ENCODE measurements around the gene PPM1L. TPM values are rescaled to one million over a fixed set of nuclear protein-coding genes. Genes with fewer than 3 reads are reported as not detected.

PPM1L gene
- total RNA-seq, 1 donor from 2014 or later: 10.6 TPM

- TF ChIP-seq CTCF (IDR thresholded peaks at IDR 0.05; ENCODE audit: unreplicated experiment): no peak
- Mint-ChIP-seq H3K9me3 (no peaks in the 10 kb centered on the region), H3K27ac (no peak overlapping the region), H3K36me3 (no peaks in the 10 kb centered on the region), H3K4me1 (no peaks in the 10 kb centered on the region), H3K27me3 (ENCODE audit: low read depth) (no peaks in the 10 kb centered on the region), H3K4me3 (no peak overlapping the region)
- no peak for DNase-seq (ENCODE audit: low spot score in 2 of 2, unreplicated experiment in 2 of 2)
Measured at GRCh38 chr3:160779040-160779439, 23.0 kb downstream of the PPM1L start.

- Mint-ChIP-seq H3K4me1 (peaks cover 6% of the 10 kb centered on the region), H3K4me3 (no peak overlapping the region), H3K27ac (no peak overlapping the region), H3K27me3 (ENCODE audit: low read depth) (no peaks in the 10 kb centered on the region), H3K36me3 (no peaks in the 10 kb centered on the region), H3K9me3 (no peaks in the 10 kb centered on the region)
- no peak for TF ChIP-seq CTCF (IDR thresholded peaks at IDR 0.05; ENCODE audit: unreplicated experiment)
- no peak for DNase-seq (ENCODE audit: low spot score in 2 of 2, unreplicated experiment in 2 of 2)
Measured at GRCh38 chr3:160780245-160780644, 24.2 kb downstream of the PPM1L start.

GRCh38 chr3:160781402-160781801 is 25.4 kb downstream of the PPM1L start:
- no peak for DNase-seq (ENCODE audit: low spot score in 2 of 2, unreplicated experiment in 2 of 2)
- no peaks in the 10 kb centered on the region for H3K9me3 Mint-ChIP-seq
- no peak overlapping the region for H3K4me3 Mint-ChIP-seq
- H3K27ac Mint-ChIP-seq: no peak overlapping the region
- peaks cover 6% of the 10 kb centered on the region for H3K4me1 Mint-ChIP-seq
- H3K36me3 Mint-ChIP-seq: no peaks in the 10 kb centered on the region
- TF ChIP-seq CTCF (IDR thresholded peaks at IDR 0.05; ENCODE audit: unreplicated experiment): no peak
- H3K27me3 Mint-ChIP-seq (ENCODE audit: low read depth): no peaks in the 10 kb centered on the region

GRCh38 chr3:160781863-160782262 is 25.8 kb downstream of the PPM1L start:
- H3K27ac Mint-ChIP-seq: no peak overlapping the region

GRCh38 chr3:160784853-160785252 is 28.8 kb downstream of the PPM1L start:
- no peak for TF ChIP-seq CTCF (IDR thresholded peaks at IDR 0.05; ENCODE audit: unreplicated experiment)
- peaks cover 19% of the 10 kb centered on the region for H3K9me3 Mint-ChIP-seq
- peak overlapping the region; percentile 18 for H3K27ac Mint-ChIP-seq
- H3K27me3 Mint-ChIP-seq (ENCODE audit: low read depth): no peaks in the 10 kb centered on the region
- H3K36me3 Mint-ChIP-seq: peaks cover 4% of the 10 kb centered on the region
- DNase-seq (ENCODE audit: low spot score in 2 of 2, unreplicated experiment in 2 of 2): no peak
- peaks cover 6% of the 10 kb centered on the region for H3K4me1 Mint-ChIP-seq
- no peak overlapping the region for H3K4me3 Mint-ChIP-seq

More at GRCh38 chr3:160781863-160782262, 25.8 kb downstream of the PPM1L start:
- TF ChIP-seq CTCF (IDR thresholded peaks at IDR 0.05; ENCODE audit: unreplicated experiment): no peak
- Mint-ChIP-seq H3K27me3 (ENCODE audit: low read depth) (no peaks in the 10 kb centered on the region), H3K9me3 (peaks cover 4% of the 10 kb centered on the region), H3K4me1 (peaks cover 6% of the 10 kb centered on the region), H3K36me3 (no peaks in the 10 kb centered on the region), H3K4me3 (no peak overlapping the region)
- DNase-seq (ENCODE audit: low spot score in 2 of 2, unreplicated experiment in 2 of 2): no peak

GRCh38 chr3:160790726-160791125 is 34.7 kb downstream of the PPM1L start:
- H3K27me3 Mint-ChIP-seq (ENCODE audit: low read depth): no peaks in the 10 kb centered on the region
- no peak for DNase-seq (ENCODE audit: low spot score in 2 of 2, unreplicated experiment in 2 of 2)
- no peak overlapping the region for H3K4me3 Mint-ChIP-seq
- H3K36me3 Mint-ChIP-seq: peaks cover 4% of the 10 kb centered on the region
- no peaks in the 10 kb centered on the region for H3K4me1 Mint-ChIP-seq
- TF ChIP-seq CTCF (IDR thresholded peaks at IDR 0.05; ENCODE audit: unreplicated experiment): no peak
- H3K9me3 Mint-ChIP-seq: peaks cover 24% of the 10 kb centered on the region
- no peak overlapping the region for H3K27ac Mint-ChIP-seq
